ENCODE measurements around the gene LRRC40.

DNA sequence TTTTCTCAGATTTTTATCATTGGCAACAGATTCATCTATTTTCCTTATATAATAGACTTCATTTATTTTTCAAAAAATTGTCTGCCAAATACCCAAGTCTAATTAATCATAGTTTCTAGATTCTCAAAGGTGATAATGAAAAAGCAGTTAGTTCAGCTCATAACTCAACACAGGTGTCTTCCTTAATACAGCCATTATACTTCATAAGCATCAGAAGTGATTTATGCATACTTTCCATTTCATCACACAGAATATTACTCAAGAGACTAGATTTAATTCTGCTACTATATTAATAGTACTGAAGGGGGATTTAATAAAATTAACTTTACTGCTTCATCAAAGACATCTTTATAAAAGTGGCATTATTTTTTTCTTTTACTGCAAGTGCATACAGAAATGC lies 34.6 kb upstream of the LRRC40 start:
- TF ChIP-seq POLR2A (IDR thresholded peaks at IDR 0.05): no peak
- TF ChIP-seq CTCF (IDR thresholded peaks at IDR 0.05): no peak

All from suprapubic skin (tissue), 3 donors.